CD4-positive, alpha-beta T cell treated with Interleukin-15 for 1 hour (primary cell): ENCODE measurements around the gene DOK6.

Experiments used
- DNase-seq: peaks from one replicate; pipeline ENCODE4 v3.0.0-alpha.2; 2020

DOK6 gene

DNA sequence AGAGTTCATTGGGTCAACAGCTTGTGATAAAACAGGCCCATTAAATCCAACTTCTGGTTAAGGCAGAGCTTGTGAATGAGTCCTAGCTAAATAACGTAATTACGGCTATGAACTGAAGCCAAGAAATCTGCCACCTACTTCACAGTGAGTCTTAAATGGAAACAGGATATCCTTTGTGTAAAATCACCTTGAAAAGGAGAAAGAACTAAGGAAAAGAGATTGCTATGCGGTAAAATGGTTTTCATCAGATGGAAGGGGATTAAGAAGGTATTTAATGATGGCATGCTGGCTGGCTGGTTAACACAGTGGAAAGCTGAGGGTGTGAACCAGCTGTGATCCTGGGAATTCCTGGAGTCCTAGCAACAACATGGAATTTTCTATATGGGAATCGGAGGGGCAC is 156.6 kb downstream of the DOK6 start:
- DNase-seq: no peak

DNA sequence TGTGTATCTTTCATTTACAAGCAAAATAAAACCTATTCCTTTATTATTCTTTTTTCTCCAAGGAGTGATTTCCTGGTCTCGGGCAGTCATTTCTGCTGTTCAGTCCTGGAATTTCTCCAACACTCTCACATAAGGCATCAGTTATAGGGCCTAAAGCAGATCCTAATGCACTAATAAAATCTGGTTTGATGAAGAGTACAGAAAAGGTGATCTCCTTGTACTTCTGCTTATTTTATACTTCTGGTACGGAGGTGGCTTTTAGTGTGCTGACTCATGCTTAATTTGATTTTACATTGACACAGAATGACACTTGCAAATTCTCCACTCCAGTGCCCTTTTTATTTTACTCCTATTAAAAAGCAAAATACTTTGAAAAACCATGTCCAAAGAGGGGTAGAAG is 157.4 kb downstream of the DOK6 start:
- no peak for DNase-seq

DNA sequence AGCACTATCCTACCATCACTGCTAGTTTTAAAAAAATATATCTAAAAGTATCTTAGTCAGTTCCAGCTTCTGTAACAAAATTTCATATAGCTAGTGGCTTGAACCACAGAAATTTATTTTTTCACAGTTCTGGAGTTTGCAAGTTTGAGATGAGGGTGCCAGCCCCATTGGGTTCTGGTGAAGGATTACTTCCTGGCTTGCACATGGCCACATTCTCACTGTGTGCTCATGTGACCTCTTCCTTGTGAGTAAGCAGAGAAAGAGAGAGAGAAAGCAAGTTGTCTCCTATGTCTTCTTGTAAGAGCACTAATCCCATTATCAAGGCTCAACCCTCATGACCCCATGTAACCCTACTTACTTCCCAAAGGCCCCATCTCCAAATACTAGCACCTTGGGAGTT is 158.9 kb downstream of the DOK6 start:
- no peak for DNase-seq

GRCh38 chr18:69564602-69565001 is 163.9 kb downstream of the DOK6 start:
- no peak for DNase-seq

GRCh38 chr18:69567813-69568488 is 167.3 kb downstream of the DOK6 start:
- no peak for DNase-seq

GRCh38 chr18:69569133-69569532 is 168.4 kb downstream of the DOK6 start:
- no peak for DNase-seq

- no peak for DNase-seq
Measured at GRCh38 chr18:69574401-69574800, 173.7 kb downstream of the DOK6 start.

DNA sequence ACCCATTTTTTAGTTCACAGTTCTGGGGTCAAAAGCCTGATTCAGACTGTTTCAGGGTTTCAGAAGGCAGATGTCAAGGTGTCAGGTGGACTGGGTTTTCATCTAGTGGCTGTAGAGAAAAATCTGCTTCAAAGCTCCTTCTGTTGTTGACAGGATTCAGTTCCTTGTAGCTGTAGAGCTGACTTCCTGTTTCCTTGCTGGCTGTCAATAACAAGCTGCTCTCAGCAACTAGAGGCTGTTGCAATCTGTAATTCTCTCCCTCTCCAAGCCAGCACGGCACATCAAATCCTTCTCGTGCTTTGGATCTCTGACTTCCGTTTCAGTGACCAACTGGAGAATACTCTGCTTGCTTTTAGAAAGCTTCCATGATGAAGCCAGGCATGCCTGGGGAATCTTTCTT is 179.4 kb downstream of the DOK6 start:
- no peak for DNase-seq

DNA sequence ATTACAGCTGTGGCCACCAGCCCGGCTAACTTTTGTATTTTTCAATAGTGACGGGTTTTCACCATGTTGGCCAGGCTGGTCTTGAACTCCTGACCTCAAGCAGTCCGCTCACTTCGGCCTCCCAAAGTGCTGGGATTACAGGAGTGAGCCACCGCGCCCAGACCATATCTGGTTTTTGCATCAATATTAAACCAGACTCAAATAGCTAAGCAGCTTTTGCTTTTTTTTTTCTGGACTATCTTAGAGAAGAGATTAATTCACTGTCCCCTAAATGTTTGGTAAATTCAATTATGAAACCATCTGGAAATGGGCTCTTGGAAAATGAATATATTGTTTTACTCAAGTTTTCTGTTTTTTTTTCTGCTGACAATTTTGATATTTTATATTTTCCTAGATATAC is 183.7 kb downstream of the DOK6 start:
- DNase-seq: no peak

DNA sequence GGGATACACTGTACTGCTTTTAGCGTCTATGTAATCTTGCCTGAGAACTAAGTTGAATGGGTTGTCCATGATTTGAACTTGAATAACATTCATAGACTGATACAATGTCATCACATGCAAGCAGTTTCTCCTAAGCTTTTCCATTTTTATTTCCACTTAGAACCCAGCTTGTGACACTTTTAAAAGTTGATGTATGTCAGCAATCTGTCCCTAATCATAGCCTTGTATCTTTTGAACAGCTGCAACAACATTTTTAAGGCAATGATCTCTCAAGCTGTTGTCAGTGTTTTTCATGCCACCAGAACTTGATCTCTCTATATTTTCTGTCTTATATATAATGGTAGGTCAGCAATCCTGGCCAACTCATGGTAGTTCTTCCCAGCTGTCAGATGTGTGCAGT is 185.0 kb downstream of the DOK6 start:
- DNase-seq: no peak

DNA sequence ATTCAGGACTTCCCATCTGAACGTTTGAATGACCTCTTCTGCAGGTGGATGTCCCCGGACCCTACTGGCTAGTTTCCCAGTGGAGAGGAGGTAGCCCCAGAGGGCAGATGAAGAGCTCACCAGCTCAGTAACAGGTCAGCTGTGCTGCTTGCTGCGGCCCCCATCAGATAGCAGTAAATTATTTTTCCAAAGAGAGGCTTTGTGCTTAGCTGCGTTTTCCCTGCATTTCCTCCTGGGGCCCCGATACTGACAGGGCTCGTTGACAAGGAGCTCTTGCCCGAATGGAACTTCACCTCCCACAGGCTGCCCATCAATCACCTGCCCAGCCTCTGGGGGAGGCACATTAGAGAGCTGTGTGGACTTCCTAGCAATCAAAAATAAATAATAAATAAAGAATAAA is 185.8 kb downstream of the DOK6 start:
- DNase-seq: no peak

DNA sequence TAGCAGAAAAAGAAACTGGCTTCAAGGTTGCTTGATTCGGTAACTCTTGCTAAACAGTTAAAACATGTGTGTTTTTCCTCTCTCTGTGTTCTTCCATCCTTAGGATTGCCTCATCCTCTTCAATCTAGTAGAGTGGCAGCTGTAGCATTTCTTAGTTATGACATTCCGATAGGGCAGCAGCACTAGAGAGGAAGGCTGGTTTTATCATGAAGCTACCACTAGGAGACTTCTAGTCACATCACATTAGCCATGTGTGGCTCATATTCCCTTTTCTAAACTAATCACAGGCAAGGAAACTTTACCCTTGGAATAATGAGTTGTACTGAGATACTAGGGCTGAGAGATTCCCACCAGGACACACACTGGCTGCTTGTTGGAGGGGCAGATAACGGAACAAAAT is 187.6 kb downstream of the DOK6 start:
- DNase-seq: no peak

GRCh38 chr18:69590150-69590549 is 189.5 kb downstream of the DOK6 start:
- DNase-seq: no peak

GRCh38 chr18:69596345-69596744 is 195.7 kb downstream of the DOK6 start:
- DNase-seq: no peak

DNA sequence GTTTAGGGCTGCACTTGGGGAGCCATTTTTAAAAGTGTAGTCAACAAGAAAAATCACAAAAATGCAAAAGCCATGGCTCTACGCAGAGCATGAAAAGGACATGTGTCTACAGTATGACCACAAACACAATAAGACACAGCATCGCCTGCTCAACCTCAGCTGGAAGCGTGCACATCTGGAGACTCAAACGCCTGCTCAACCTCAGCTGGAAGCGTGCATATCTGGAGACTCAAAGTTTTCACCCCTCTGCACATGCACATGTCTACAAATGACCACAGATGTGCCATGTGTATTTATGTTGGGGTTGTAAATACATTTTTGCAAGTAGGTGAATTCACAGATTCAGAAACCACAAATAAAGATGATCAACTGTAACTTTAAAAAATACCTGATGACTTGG is 196.9 kb downstream of the DOK6 start:
- DNase-seq: no peak

GRCh38 chr18:69599377-69599776 is 198.7 kb downstream of the DOK6 start:
- DNase-seq: no peak

DNA sequence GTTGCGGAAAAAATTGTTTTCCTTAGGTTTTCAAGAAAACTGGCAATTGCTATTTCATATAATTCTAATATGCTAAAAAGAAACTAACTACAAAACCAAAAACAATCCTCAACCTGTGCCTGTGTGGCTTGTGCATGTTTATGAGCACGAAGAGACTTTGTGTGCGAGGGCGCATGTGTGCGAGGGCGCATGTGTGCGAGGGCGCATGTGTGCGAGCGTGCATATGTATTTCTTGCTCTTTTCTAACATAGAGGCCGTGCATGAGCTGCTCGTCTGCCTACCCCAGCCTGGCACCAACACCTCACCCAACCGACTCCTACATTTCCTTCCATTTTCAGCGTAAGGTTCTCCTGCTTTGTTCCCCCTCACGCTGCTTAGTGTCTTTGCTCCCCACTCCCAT is 211.6 kb downstream of the DOK6 start:
- DNase-seq: no peak

DNA sequence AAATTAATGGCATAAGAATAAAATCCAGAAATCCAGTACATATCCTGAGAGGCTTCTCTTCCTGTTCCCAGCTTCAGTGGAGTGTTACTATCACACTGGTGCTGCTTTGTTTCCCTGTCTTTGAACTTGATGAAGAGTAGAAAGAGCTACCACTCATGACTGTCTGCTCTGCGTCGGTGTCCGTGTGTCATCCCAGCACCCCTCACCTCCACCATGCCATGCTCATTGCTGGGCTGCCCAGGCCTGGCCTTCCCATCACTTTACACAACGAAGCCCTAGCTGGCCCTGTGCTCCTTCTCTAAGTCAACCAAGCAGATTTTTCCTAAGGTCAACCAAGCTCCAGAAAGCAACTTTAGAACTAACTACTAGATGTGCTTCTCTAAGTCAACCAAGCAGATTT is 215.4 kb downstream of the DOK6 start:
- DNase-seq: no peak

DNA sequence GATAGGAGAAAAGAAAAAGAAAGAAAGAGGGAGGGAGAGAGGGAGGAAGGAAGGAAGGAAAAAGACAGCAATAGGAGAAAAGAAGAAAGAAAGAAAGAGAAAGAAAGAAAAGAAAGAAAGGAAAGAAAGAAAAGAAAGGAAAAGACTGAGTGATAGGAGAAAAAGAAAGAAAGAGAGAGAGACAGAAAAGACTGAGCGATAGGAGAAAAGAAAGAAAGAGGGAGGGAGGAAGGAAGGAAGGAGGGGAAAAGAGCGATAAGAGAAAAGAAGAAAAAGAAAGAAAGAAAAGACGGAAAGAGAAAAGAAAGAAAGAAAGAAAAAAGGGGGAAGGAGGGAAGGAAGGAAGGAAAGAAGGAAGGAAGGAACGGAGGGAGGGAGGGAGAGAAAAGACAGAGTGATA is 216.7 kb downstream of the DOK6 start:
- DNase-seq: no peak

GRCh38 chr18:69617888-69618287 is 217.2 kb downstream of the DOK6 start:
- no peak for DNase-seq

DNA sequence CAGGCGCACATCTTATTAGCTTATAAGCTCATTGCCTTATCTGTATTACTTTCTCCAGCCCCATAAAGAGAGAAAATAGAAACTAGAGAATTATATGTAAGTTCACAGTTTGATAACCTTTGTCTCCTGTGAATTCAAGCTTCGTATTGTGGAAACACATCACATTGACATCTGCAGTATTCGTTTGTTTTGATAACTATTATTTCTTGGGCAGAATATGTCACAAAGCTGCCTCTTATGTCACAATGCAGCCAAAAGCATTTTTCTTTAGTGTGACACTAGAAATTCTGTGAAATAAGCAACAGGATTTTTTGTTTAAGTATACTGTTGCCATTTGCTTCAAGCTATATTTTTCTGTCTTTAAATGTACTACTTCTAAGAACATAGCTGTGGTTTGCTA is 221.5 kb downstream of the DOK6 start:
- no peak for DNase-seq

GRCh38 chr18:69622961-69623360 is 222.3 kb downstream of the DOK6 start:
- no peak for DNase-seq

DNA sequence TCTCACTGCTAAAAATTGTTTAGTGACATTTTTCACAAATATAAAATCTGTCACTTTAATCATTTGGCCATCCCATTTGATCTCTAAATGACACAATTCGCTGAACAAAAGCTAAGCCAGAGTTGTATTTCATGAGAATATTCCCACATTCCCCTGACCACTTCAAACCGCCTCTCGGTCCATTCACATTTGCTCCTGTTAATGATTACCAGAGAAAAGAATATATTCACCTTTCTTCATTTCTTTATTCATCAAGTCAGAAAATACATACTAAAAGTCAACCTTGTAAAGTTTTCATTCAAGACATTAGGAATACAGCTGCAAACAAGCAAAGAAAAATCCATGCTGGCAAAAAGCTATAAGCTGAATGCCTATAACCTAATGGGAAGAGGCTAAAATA is 225.5 kb downstream of the DOK6 start:
- DNase-seq: no peak

DNA sequence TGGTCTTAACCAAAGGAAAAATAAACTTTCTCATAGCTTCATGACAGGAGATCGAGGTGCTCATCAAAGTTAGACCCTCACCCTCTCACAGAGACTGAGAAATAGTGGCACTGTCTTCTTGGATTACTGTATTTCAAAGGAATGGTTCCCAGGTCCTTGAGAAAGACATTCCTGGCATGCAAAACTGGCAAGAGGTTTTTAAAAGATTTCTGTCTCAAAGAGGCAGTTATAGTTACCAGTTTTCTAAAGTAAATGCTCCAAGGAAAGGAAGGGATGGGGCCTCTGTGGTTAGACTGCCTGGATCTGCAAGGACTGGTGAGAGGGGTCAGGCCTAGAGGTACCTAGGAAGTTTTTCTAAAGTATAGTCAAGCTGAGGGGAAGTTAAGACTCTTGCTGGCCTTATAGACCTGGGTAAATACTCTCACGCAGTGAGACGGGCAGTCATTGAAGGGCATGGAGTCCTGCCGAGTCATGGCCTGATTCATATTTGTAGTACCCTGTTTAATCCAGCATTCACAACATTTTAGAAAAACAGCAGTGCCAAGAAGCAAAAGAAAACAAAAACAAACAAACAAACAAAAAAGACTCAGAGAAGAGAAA is 226.1 kb downstream of the DOK6 start:
- DNase-seq: no peak

DNA sequence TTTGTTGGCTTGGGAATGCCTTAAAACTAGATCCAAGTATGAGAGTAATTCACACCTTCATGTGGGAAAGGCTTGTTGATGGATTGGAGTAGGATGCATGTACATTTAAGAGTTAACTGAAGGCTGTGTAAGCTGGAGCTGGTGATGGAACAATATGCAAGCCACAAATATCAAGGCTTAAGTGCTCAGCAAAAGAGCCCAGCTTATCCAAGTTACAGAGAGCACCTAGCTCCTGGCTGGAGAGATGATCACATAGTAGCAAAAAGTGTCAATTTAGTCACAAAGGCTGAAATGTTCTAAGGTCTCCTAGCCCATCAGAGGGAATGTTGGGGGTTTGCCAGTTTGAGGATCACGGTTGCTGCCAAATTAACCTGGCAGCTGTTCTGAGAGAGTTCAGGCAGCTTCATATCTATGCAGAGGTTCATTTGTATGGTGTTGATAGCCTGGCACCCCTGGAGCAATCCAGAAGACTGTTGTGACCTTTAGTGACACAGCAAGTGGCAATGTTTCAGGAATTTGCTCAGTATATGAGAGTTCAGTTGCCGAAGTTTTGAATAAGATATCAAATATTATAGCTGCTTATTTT is 228.2 kb downstream of the DOK6 start:
- no peak for DNase-seq
